Right lobe of liver (tissue), 4 donors: ENCODE measurements around the gene AMZ1.

Source experiments
- CTCF ChIP-seq, 4 donors: fragments of 200-600 bp in 3 of 4; fragments of 450-650 bp in 1 of 4; IDR thresholded peaks; one replicate each; pipeline versions ENCODE4 v1.5.1 to v1.8.0; 2016 to 2022; ENCODE audit warnings: antibody characterized with exemption in 4 of 4, mild to moderate bottlenecking in 2 of 4
- POLR2A ChIP-seq: fragments of 450-650 bp; IDR thresholded peaks from one replicate; pipeline ENCODE4 v1.6.1; 2017; ENCODE audit warnings: antibody characterized with exemption, mild to moderate bottlenecking
- donor health status: DM: no; HTN: no; CAD: no.
- donor health status: DM: no; HTN: no; CAD: no.
- donor health status: DM: no; HTN: yes; CAD: no.

GRCh38 chr7:2711895-2712675 lies 24.1 kb downstream of the AMZ1 start:
- TF ChIP-seq CTCF (IDR thresholded peaks at IDR 0.05): no peak
- no peak for TF ChIP-seq POLR2A
